HepG2 (cell line): ENCODE data around the gene MACROD2. TPM values are rescaled to one million over a fixed set of nuclear protein-coding genes. Genes with fewer than 3 reads are reported as not detected.
A peak's percentile ranks its signal among the peaks of the same experiment; 100 is the strongest.

Experiments
- AGO1 ChIP-seq: fragments of 200-400 bp; formaldehyde crosslinking; IDR thresholded peaks from 2 replicates; pipeline ENCODE4 v1.6.1; 2017; ENCODE audit warnings: mild to moderate bottlenecking, low read depth, low read length, moderate library complexity; ENCODE audit not compliant: poor library complexity, severe bottlenecking
- IKZF5 ChIP-seq: IDR thresholded peaks from 2 replicates; pipeline ENCODE4 v1.6.1; 2018; ENCODE audit warnings: missing genetic modification reagents, mild to moderate bottlenecking, missing compliant biosample characterization
- RBAK ChIP-seq: sonication (generic); formaldehyde crosslinking; IDR thresholded peaks from 2 replicates; pipeline ENCODE4 v1.5.1; 2020; ENCODE audit warnings: mild to moderate bottlenecking, missing genetic modification reagents
- TFAP4 ChIP-seq: sonication (generic); IDR thresholded peaks from 2 replicates; pipeline ENCODE4 v1.6.1; 2016; ENCODE audit warnings: low read depth, borderline replicate concordance
- TRIM22 ChIP-seq: fragments of 450-650 bp; IDR thresholded peaks from 2 replicates; pipeline ENCODE4 v1.6.1; 2017
- ZBTB26 ChIP-seq: IDR thresholded peaks from 2 replicates; pipeline ENCODE4 v1.6.1; 2016; ENCODE audit warnings: missing compliant biosample characterization, missing genetic modification reagents, borderline replicate concordance
- ZNF276 ChIP-seq: sonication (generic); formaldehyde crosslinking; IDR thresholded peaks from 2 replicates; pipeline ENCODE4 v1.4.0; 2020; ENCODE audit warnings: mild to moderate bottlenecking, low read depth, missing genetic modification reagents
- ZNF318 ChIP-seq: sonication (generic); formaldehyde crosslinking; IDR thresholded peaks from 2 replicates; pipeline ENCODE4 v1.4.0; 2020; ENCODE audit warnings: mild to moderate bottlenecking, missing genetic modification reagents
- ZNF503 ChIP-seq: sonication (generic); formaldehyde crosslinking; IDR thresholded peaks from 2 replicates; pipeline ENCODE4 v1.4.0; 2020; ENCODE audit warnings: missing genetic modification reagents
- polyA plus RNA-seq, 8 experiments: library from polyadenylated mRNA; depleted of rRNA in 3 of 8; stranded (reverse) in 7 of 8; unstranded in 1 of 8; fragments of >200 nt; fragmentation: Illumina TruSeq in 4 of 8; extraction: Trizol in 4 of 8; gene quantifications; 2 replicates each; pipeline versions ENCODE4 v1.2.1 to v1.2.3, GENCODE V29; 2011 to 2016; ENCODE audit warnings: low read depth in 4 of 8, missing spikeins in 1 of 8, mixed read lengths in 1 of 8; ENCODE audit not compliant: insufficient read depth in 1 of 8
- total RNA-seq, 5 experiments: library from RNA; depleted of rRNA; stranded (reverse); fragments of >200 nt; fragmentation: Illumina TruSeq; extraction: Trizol; gene quantifications; 2 replicates each; pipeline ENCODE4 v1.2.3, GENCODE V29; 2016; ENCODE audit warnings: low read depth in 1 of 5

Gene MACROD2
- total and polyA plus RNA-seq, 2 of the 13 experiments (the other 11 are each of a cell fraction or from before 2014, with no cell fraction given), result 0.13 to 0.51 TPM

- TF ChIP-seq ZBTB26 (CRISPR knock-in tag) (peak; percentile 96), TFAP4 (peak; percentile 45; the same call in 1 of the 2 replicates), TRIM22 (no peak), ZNF318 (CRISPR knock-in tag) (no peak), ZNF503 (peak; percentile 63; the same call in 1 of the 2 replicates), IKZF5 (CRISPR knock-in tag) (peak; percentile 83), ZNF276 (no peak), RBAK (CRISPR knock-in tag) (0 out of 2 replicates have a peak, but pooled peaks have one; percentile 73), AGO1 (no peak)
Observed at GRCh38 chr20:15061955-15062354, 1066.6 kb downstream of the MACROD2 start (continued).
